ENCODE data around the gene LPP. TPM values are rescaled to one million over a fixed set of nuclear protein-coding genes. Genes with fewer than 3 reads are reported as not detected.

The LPP gene
- total and polyA plus RNA-seq, 8 donors: 8.0 to 885 (median 305) TPM

DNA sequence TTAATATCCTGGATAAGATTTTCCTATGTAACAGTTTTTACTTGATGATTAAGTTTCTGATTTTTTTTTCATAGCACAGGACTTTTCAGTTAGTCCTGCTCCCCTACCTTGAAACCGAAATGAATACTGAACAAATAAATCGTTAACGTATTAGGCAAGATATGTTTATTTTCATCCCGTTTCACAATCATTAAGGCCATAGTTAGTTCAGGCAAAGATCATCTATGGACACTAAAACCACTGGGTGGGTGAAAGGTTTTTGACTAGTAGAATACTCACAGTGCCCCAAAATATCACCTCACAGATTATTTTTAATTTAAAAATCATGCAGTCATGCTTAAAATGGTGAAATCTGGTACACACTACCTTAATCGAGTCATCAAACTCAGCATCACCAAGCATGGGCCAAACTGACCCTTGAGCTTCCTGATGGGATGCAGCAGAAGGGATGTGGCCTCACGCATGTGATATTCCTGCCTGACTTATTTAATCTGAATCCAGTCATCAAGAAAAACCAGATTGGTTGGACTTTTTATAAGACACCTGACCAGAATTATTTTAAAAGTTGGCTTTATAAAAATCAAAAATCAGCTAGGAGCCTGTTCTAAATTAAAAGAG is 365.0 kb downstream of the LPP start:
- 43 to 64% (median 53%) methylated on average over 6 of the region's 6 CpGs for WGBS, 5 donors
- intact Hi-C loops (cut with DNase I; ENCODE audit: low total_unique reads): no loop called here
- Histone ChIP-seq H3K4me1 (peaks cover 7 to 38% (median 19%) of the 10 kb centered on the region in 4 donors), H3K36me3 (no peaks in the 10 kb centered on the region), H3K27ac (peak overlapping the region in 3 of 5 donors; percentile 6 to 48 (median 9)), H3K4me3 (no peak overlapping the region), H3K27me3 (no peaks in the 10 kb centered on the region), H3K9me3 (no peaks in the 10 kb centered on the region)
- DNase-seq: no peak
- TF ChIP-seq EP300 (IDR thresholded peaks at IDR 0.05) (no peak), POLR2A (IDR thresholded peaks at IDR 0.05) (no peak), POLR2AphosphoS5 (IDR thresholded peaks at IDR 0.05) (no peak)
- TF ChIP-seq, protein P1, sequence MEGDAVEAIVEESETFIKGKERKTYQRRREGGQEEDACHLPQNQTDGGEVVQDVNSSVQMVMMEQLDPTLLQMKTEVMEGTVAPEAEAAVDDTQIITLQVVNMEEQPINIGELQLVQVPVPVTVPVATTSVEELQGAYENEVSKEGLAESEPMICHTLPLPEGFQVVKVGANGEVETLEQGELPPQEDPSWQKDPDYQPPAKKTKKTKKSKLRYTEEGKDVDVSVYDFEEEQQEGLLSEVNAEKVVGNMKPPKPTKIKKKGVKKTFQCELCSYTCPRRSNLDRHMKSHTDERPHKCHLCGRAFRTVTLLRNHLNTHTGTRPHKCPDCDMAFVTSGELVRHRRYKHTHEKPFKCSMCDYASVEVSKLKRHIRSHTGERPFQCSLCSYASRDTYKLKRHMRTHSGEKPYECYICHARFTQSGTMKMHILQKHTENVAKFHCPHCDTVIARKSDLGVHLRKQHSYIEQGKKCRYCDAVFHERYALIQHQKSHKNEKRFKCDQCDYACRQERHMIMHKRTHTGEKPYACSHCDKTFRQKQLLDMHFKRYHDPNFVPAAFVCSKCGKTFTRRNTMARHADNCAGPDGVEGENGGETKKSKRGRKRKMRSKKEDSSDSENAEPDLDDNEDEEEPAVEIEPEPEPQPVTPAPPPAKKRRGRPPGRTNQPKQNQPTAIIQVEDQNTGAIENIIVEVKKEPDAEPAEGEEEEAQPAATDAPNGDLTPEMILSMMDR (IDR thresholded peaks at IDR 0.05): no peak

DNA sequence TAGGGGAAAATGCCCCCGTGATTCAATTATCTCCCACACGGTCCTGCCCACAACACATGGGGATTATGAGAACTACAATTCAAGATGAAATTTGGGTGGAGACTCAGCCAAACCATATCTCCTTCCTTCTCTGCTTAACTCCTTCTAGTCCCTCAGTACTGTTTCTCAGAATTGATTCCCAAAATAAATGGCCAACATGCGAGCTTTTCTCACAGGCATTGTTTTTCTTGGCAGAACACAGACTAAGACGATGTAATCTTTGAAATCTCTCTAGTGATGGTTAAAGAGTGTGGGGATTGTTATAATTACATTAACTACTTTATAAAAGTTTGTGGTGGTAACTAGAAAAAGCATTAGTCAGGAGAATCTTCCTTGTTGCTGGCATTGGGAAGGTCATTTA is 366.5 kb downstream of the LPP start:
- no peak for DNase-seq
- intact Hi-C loops (cut with DNase I; ENCODE audit: low total_unique reads): no loop called here
- no peak for TF ChIP-seq POLR2A (IDR thresholded peaks at IDR 0.05)
- no peak for TF ChIP-seq EP300 (IDR thresholded peaks at IDR 0.05)
- TF ChIP-seq POLR2AphosphoS5 (IDR thresholded peaks at IDR 0.05): no peak
- TF ChIP-seq, protein P1 (IDR thresholded peaks at IDR 0.05): no peak
- Histone ChIP-seq H3K4me1 (peaks cover 5 to 39% (median 19%) of the 10 kb centered on the region in 4 donors), H3K9me3 (no peaks in the 10 kb centered on the region), H3K36me3 (peaks cover 0 to 10% (median 9%) of the 10 kb centered on the region in 4 donors), H3K27ac (peak overlapping the region in 1 of 5 donors; percentile 14), H3K27me3 (no peaks in the 10 kb centered on the region), H3K4me3 (no peak overlapping the region)
- 40 to 58% (median 48%) methylated on average over 4 of the region's 4 CpGs for WGBS, 5 donors

DNA sequence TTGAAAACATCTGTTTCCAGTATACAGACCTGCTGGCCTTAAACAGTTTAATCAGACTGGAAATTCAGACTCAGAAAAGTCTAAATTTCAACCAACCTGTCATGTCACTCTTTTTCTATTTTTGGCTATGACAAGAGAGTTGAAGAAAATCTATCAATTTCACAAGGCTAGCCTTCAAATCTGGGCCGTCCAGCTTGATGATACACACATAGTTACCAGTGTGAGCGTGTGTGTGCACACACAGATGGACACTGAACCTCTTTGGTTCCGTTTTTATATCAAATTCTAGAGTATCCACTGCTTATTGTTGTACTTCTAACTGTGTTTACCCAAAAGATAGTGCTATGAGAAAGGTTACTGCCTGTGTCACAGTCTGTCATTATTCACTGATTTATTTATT is 368.2 kb downstream of the LPP start:
- no peak for TF ChIP-seq EP300 (IDR thresholded peaks at IDR 0.05)
- TF ChIP-seq POLR2AphosphoS5 (IDR thresholded peaks at IDR 0.05): no peak
- TF ChIP-seq, protein P1 (IDR thresholded peaks at IDR 0.05): no peak
- TF ChIP-seq POLR2A (IDR thresholded peaks at IDR 0.05): no peak
- peaks cover 9 to 39% (median 23%) of the 10 kb centered on the region in 4 donors for H3K4me1 ChIP-seq
- intact Hi-C loops (cut with DNase I; ENCODE audit: low total_unique reads): no loop called here

DNA sequence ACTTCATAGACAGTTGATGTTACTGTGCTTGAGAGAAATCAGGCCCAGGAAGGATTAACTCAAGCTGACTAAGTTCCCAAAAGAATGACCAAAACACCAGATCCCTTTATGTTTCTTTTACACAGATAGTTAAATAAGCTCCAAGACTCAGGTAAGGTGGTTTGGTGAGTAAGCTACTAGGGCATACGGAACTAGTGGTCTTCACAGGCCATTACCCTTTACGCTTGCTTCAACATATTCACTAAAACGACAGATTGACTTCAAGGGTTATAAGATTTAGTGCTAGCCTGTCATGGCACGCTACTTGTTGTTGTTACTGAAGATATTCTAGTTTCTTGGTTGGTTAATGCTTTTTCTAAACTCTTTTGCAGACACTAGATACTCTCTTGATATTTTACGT is 369.3 kb downstream of the LPP start:
- intact Hi-C loops (cut with DNase I; ENCODE audit: low total_unique reads): no loop called here
- H3K4me3 ChIP-seq: no peak overlapping the region
- H3K27me3 ChIP-seq: no peaks in the 10 kb centered on the region
- peaks cover 0 to 27% (median 23%) of the 10 kb centered on the region in 4 donors for H3K36me3 ChIP-seq
- 91 to 97% (median 96%) methylated on average over 5 of the region's 5 CpGs for WGBS, 5 donors
- TF ChIP-seq, protein P1 (IDR thresholded peaks at IDR 0.05): no peak
- TF ChIP-seq POLR2AphosphoS5 (IDR thresholded peaks at IDR 0.05) (no peak), EP300 (IDR thresholded peaks at IDR 0.05) (no peak), POLR2A (IDR thresholded peaks at IDR 0.05) (no peak)
- peaks cover 9 to 40% (median 23%) of the 10 kb centered on the region in 4 donors for H3K4me1 ChIP-seq
- no peak overlapping the region for H3K27ac ChIP-seq
- DNase-seq: no peak
- H3K9me3 ChIP-seq: no peaks in the 10 kb centered on the region

More for the DNA sequence above, 368.2 kb downstream of the LPP start:
- 66 to 71% (median 69%) methylated on average over 3 of the region's 3 CpGs for WGBS, 5 donors
- Histone ChIP-seq H3K9me3 (no peaks in the 10 kb centered on the region), H3K27me3 (no peaks in the 10 kb centered on the region), H3K27ac (no peak overlapping the region), H3K36me3 (peaks cover 0 to 26% (median 23%) of the 10 kb centered on the region in 4 donors), H3K4me3 (no peak overlapping the region)
- DNase-seq: no peak

Measured in stomach (tissue), 9 donors.